GM20000 (cell line): ENCODE results near the gene LCN10.

Experiments used
- DNase-seq: peaks from one replicate; pipeline ENCODE4 v3.0.0; 2012; ENCODE audit warnings: low spot score
- TF ChIP-seq, protein P1 (sequence below): IDR thresholded peaks from 2 replicates; pipeline ENCODE4 v1.5.1; 2012; ENCODE audit warnings: mild to moderate bottlenecking, control low read depth; ENCODE audit errors: extremely low read depth, missing control alignments

LCN10 gene

DNA sequence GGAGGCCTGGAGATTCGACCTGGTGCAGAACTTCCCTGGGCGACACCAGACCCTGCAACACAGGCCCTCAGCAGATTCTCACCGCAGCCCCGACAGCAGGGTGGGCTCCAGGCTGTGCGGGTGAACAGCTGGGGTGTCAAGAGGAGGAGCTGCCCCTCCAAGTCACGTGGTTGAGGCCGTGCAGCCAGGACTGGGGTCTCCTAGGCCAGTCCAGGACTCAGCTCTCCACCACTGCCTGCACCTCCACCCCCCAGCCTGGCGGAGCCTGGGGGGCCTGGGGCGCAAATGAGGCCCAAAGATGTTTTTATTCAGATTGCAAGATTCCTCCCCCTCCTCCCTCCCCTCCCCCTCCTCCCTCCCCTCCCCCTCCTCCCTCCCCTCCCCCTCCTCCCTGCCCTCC lies 46.2 kb downstream of the LCN10 start:
- no peak for DNase-seq
- TF ChIP-seq, protein P1, sequence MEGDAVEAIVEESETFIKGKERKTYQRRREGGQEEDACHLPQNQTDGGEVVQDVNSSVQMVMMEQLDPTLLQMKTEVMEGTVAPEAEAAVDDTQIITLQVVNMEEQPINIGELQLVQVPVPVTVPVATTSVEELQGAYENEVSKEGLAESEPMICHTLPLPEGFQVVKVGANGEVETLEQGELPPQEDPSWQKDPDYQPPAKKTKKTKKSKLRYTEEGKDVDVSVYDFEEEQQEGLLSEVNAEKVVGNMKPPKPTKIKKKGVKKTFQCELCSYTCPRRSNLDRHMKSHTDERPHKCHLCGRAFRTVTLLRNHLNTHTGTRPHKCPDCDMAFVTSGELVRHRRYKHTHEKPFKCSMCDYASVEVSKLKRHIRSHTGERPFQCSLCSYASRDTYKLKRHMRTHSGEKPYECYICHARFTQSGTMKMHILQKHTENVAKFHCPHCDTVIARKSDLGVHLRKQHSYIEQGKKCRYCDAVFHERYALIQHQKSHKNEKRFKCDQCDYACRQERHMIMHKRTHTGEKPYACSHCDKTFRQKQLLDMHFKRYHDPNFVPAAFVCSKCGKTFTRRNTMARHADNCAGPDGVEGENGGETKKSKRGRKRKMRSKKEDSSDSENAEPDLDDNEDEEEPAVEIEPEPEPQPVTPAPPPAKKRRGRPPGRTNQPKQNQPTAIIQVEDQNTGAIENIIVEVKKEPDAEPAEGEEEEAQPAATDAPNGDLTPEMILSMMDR: no peak

DNA sequence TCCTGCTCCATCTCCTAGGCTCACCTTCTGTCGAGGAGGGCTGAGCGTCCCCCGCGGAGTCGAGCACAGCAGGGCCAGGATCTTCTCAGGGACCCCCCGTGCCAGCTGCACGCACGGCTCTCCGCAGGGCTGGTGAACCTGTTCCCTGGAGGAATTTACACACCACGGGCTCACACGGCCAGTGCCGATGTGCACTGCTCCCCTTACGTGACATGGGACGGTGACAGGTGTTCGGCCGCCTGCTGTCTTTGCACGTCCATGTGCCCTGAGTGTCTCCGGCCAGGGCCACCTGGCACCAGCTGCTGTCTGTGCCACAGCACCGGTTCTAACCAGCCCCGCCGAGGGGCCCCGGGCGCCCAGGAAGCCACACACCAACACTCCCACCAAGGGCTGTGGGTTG lies 46.8 kb downstream of the LCN10 start:
- TF ChIP-seq, protein P1: no peak
- DNase-seq: no peak

DNA sequence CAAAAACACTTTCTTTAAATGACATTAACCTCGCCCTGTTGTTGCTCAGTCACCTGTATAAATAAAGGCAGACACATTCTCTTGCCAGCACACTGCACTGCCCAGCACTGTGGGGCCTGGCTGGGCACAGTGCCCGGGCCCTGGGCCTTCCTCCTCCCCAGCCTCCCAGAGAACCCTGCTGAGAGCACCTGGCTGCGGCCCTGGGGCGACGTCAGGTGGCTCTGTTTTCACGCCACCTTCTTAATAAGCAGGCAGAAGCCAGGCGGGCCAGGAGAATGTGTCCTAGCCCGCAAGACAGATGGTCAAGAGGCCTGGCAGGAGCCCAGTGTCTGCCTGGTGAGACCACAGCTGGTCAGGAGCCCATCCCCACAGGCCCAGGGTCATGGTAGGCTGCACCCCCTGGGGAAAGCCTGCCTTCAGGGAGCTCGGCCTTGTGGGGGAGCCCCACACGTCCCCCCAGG lies 47.3 kb downstream of the LCN10 start:
- DNase-seq: no peak

DNA sequence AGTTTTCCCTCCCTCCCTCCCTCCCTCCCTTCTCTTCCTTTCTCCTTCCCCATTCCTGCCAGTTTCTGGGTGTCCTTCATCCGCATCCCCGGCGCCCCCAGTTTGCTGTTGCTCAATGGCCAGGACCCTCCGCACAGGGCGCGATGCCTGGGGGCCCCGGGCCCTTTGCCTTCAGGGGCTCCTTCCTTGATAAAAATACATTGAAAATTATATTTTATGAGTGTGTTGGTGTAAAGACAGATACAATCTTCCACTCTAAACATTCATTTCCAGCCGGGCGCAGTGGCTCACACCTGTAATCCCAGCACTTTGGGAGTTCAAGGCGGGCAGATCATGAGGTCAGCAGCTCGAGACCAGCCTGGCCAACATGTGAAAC lies 47.9 kb downstream of the LCN10 start:
- DNase-seq: no peak
- TF ChIP-seq, protein P1: no peak

More for the DNA sequence above, 47.3 kb downstream of the LCN10 start:
- TF ChIP-seq, protein P1: no peak

DNA sequence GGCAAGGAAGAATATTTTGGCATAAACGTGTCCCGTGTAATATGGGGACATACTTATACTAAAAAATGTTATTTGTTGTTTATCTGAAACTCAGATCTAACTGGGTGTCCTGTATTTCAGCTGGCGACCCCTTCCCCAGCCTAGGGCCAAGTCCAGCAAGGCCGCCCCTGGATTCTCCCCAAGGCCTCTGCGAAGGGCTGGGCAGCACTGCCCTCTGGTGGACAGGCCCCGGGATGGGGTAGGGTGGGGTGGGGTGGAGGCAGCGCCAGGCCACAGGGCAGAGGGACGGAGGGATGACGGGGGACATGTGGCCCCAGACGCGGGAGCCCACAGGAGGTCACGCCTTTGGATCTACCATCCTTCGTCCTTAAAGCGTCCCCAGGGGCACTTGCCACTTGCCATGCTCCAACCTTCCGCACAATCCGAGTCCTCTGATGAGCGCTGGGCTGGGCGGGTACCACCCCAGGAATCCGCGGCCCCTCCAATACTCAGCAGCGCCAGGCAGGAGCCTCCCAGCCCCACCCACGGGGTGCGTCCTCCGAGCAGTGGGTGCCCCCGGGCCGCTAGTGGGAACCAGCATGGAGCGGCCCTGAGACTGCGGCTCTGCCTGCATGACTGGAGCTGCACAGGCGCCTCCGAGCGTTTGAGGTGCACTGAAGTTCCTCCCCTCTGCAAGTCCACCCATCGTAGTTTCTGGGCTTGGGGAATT lies 48.4 kb downstream of the LCN10 start:
- DNase-seq: peak; percentile 82

DNA sequence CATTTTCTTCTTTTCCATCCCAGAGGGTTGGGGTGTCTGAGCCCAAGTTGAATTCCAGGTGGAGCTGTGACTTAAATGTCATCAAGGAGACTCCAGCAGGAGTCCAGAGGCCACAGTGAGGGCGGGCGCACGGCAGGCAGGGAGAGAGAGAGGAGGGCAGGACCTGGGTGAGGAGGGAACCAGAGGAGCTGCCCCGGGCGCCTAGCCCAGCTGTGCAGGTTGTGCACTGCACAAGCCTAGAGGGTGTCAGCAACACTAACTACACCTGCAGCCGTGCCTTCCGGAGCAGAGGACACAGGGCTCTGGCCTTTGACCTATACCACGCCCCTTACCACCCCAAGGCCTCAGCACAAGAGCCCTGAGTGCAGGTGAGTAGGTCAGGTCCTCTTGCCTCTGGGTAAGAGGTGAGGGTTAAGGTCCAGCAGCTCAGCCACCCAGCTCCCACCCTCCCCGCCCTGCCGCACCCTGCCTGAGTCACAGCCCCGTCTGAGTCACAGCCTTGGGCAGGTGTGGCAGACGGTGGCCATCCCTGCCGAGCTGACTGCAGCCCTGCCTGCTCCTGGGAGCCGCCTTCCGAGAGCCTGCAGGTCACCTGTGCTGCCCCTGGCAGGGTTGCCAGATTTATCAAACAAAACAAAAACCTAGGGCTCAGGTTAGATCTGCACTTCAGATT lies 49.1 kb downstream of the LCN10 start:
- TF ChIP-seq, protein P1: no peak
- no peak for DNase-seq

More for the DNA sequence above, 48.4 kb downstream of the LCN10 start:
- TF ChIP-seq, protein P1: peak; percentile 44

DNA sequence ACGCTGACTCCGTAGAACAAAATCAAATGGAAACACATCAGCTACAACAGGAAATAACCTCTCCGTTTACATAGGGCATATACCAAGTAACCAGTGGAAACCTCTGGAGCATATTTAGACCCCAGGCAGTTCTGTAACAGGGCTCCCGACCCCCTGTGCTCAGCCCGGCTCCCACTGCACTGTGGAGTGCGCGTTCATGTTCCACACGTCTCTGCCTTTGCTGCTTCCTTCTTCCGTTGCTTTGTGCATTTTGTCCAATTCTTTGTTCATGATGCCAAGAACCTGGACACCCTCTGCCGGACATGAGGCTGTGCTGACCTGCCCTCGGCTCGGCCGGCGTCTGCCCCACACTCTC lies 49.6 kb downstream of the LCN10 start:
- no peak for DNase-seq
- TF ChIP-seq, protein P1: no peak
